ENCODE data around the gene MAPK12.

- TF ChIP-seq, protein P1, sequence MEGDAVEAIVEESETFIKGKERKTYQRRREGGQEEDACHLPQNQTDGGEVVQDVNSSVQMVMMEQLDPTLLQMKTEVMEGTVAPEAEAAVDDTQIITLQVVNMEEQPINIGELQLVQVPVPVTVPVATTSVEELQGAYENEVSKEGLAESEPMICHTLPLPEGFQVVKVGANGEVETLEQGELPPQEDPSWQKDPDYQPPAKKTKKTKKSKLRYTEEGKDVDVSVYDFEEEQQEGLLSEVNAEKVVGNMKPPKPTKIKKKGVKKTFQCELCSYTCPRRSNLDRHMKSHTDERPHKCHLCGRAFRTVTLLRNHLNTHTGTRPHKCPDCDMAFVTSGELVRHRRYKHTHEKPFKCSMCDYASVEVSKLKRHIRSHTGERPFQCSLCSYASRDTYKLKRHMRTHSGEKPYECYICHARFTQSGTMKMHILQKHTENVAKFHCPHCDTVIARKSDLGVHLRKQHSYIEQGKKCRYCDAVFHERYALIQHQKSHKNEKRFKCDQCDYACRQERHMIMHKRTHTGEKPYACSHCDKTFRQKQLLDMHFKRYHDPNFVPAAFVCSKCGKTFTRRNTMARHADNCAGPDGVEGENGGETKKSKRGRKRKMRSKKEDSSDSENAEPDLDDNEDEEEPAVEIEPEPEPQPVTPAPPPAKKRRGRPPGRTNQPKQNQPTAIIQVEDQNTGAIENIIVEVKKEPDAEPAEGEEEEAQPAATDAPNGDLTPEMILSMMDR (conservative IDR thresholded peaks at IDR 0.05): no peak
- no peak for TF ChIP-seq ZFX (IDR thresholded peaks at IDR 0.05)
Measured at GRCh38 chr22:50253941-50254340, 7.5 kb downstream of the MAPK12 start.
